Right renal cortex interstitium (tissue), 3 donors: ENCODE results near the gene AGK. TPM values are rescaled to one million over a fixed set of nuclear protein-coding genes. Genes with fewer than 3 reads are reported as not detected.
"Not testable (repeated sequence)": the region's sequence is repeated elsewhere in the genome, so short reads cannot be mapped to it uniquely, and the experiment has no call there.

Experiments
- DNase-seq, 3 donors: peaks; one replicate each; pipeline ENCODE4 v3.0.0-alpha.2; 2013; ENCODE audit warnings: low read depth in 3 of 3, low spot score in 2 of 3
- polyA plus RNA-seq, 3 donors: library from polyadenylated mRNA; unstranded; fragments of 120-200 nt; gene quantifications; one replicate each; pipeline ENCODE4 v1.2.1, GENCODE V29; 2013; ENCODE audit not compliant: insufficient read length in 3 of 3

Gene AGK
- polyA plus RNA-seq, 3 donors = 35.9 to 41.3 (median 38.8) TPM

GRCh38 chr7:141641876-141642275 lies 90.7 kb downstream of the AGK start:
- DNase-seq = no peak

DNA sequence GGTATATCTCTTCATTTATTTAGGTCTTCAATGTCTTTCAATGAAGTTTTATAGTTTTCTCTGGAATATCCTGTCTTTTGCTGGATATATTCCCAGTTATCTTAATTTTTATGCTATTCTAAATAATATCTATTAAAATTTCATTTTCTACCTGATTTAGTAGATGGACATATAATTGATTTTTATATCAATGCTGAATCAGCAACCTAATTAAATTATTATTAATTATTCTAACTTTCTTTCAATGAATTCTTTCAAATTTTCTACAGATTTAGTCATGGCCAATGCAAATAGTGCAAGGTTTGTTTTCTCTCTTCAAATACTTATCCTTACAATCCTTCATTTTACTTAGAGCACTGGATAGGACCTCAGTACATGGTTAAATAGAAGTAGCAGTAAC lies 94.0 kb downstream of the AGK start:
- DNase-seq = no peak

GRCh38 chr7:141646826-141647480 lies 95.7 kb downstream of the AGK start:
- DNase-seq = no peak

- DNase-seq = not testable (repeated sequence)
These were observed 96.5 kb downstream of the AGK start for GRCh38 chr7:141647701-141648100.

- no peak for DNase-seq
These were observed 97.3 kb downstream of the AGK start for GRCh38 chr7:141648276-141649114.

GRCh38 chr7:141649137-141649864 lies 98.1 kb downstream of the AGK start:
- peak in 1 of 3 donors; percentile 26 for DNase-seq

- peak; percentile 68 to 85 (median 77) for DNase-seq
These were observed 98.8 kb downstream of the AGK start for GRCh38 chr7:141649865-141650634.

GRCh38 chr7:141651417-141651816 lies 100.2 kb downstream of the AGK start:
- no peak for DNase-seq

DNA sequence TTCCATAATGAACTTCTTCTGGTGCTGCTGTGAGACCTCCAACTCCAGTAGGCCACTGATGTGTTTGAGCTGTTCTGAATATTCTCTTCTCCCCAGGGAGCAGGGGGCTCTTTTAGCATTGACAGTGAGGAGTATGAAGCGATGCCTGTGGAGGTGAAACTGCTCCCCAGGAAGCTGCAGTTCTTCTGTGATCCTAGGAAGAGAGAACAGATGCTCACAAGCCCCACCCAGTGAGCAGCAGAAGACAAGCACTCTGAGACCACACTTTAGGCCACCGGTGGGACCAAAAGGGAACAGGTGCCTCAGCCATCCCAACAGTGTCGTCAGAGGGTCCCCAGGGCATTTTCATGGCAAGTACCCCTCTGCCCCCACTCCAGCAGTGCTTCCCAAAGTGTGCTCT lies 101.5 kb downstream of the AGK start:
- no peak for DNase-seq

DNA sequence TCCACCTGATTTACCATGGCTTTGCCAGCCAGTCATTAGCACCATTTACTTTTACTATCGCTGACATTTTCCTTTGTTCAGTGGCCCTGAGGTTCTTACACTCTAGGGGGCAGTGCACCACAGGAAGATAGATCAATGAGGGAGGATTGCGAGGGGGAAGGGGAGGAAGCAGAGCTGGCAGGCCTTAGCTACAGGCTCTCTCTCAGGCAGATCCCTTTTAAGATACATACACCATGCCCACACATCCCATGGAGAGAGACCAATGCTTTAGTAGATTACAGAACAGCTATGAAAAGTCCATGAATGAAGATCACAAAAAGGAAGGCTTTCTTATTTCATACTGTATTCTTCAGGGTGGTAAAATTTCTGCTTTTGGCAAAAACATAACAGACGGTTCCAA lies 103.3 kb downstream of the AGK start:
- DNase-seq = peak in 1 of 3 donors; percentile 43

DNA sequence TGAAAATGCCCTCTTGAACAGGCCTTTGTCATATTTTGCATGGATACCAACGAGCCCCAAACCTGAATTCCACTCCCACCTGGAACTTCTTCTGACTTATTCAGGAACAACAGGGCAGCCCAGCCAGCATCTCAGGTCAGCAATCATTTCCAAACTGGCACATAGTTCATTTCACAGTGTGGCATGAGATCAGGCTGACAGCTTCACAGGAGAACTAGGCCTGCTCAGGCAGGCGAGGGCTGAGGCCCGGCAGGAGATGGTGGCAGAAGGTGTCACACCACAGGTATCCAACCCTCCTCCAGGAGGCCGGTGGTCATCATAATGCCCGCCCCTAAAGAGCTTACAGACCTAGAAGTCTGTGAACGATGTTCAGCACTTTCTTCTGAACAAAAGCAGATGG lies 108.3 kb downstream of the AGK start:
- DNase-seq = no peak

- no peak for DNase-seq
These were observed 109.0 kb downstream of the AGK start for GRCh38 chr7:141660259-141660658.

- no peak for DNase-seq
These were observed 112.1 kb downstream of the AGK start for GRCh38 chr7:141663081-141663849.

GRCh38 chr7:141664450-141664849 lies 113.2 kb downstream of the AGK start:
- DNase-seq = no peak

- no peak for DNase-seq
These were observed 114.2 kb downstream of the AGK start for GRCh38 chr7:141665208-141666035.

- DNase-seq = no peak
These were observed 114.9 kb downstream of the AGK start for GRCh38 chr7:141666071-141666470.

DNA sequence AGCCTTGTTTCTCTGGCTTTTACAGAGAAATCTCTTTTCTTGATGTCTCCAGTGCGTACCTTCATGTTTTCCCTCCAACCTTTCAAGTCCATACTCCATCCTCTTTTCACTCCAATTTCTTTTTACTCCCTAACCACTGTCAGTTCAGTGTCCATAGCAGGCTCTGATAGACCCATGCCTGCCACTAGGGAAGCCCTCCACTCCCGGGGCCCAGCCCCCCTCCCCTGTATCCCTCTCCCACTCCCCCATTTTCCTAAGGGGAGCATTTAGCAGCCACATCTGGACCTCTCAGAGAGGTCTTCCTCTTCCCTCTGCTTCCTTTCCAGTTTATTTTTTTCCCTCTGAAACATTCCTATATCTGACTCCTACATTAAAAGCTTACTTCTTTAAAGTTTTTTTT lies 117.6 kb downstream of the AGK start:
- no peak for DNase-seq

- no peak for DNase-seq
These were observed 120.7 kb downstream of the AGK start for GRCh38 chr7:141671705-141672496.
